Gastroesophageal sphincter (tissue), 3 donors: ENCODE results near the gene PPP1R7.

Experiments used
- CTCF ChIP-seq, 4 experiments: fragments of 200-600 bp in 2 of 4; fragments of 450-650 bp in 2 of 4; sonication (generic) in 1 of 4; IDR thresholded peaks; one replicate each; pipeline ENCODE4 v1.5.1; 2017 to 2019; ENCODE audit warnings: antibody characterized with exemption in 4 of 4, mild to moderate bottlenecking in 2 of 4, moderate library complexity in 2 of 4
- EP300 ChIP-seq: sonication (generic); formaldehyde crosslinking; IDR thresholded peaks from one replicate; pipeline ENCODE4 v1.6.1; 2017; ENCODE audit warnings: antibody characterized with exemption, mild to moderate bottlenecking
- POLR2A ChIP-seq, 2 donors: fragments of 450-650 bp; IDR thresholded peaks; one replicate each; pipeline ENCODE4 v1.6.1; 2017; ENCODE audit warnings: antibody characterized with exemption in 2 of 2, mild to moderate bottlenecking in 2 of 2, moderate library complexity in 1 of 2
- POLR2AphosphoS5 ChIP-seq: sonication (generic); formaldehyde crosslinking; IDR thresholded peaks from one replicate; pipeline ENCODE4 v1.6.1; 2017; ENCODE audit warnings: antibody characterized with exemption

GRCh38 chr2:241121008-241121407 is 29.3 kb upstream of the PPP1R7 start:
- TF ChIP-seq CTCF (IDR thresholded peaks at IDR 0.05) (no peak), EP300 (no peak), POLR2A (IDR thresholded peaks at IDR 0.05) (no peak), POLR2AphosphoS5 (no peak)
